GM18508 (cell line): ENCODE measurements around the gene SLC22A4.

Experiments
- ATAC-seq: cut with Tn5 transposase; IDR thresholded peaks from one replicate; pipeline ENCODE4 v1.9.1; 2021; ENCODE audit warnings: moderate number of reproducible peaks; ENCODE audit not compliant: insufficient read depth, unreplicated experiment

Gene SLC22A4

GRCh38 chr5:132293992-132294727 is at the start of gene SLC22A4:
Gene SLC22A4, plus strand, starts transcription at chr5:132294394. Its CDS starts 223 bp downstream, at chr5:132294617.
- ATAC-seq = no peak

GRCh38 chr5:132245593-132245992 is 48.6 kb upstream of the SLC22A4 start:
- ATAC-seq = no peak

GRCh38 chr5:132246806-132247205 is 47.4 kb upstream of the SLC22A4 start:
- no peak for ATAC-seq

- no peak for ATAC-seq
Observed at GRCh38 chr5:132250547-132250946, 43.6 kb upstream of the SLC22A4 start.

- ATAC-seq = no peak
Observed at GRCh38 chr5:132251220-132251725, 42.9 kb upstream of the SLC22A4 start.

- ATAC-seq = no peak
Observed at GRCh38 chr5:132253008-132253441, 41.2 kb upstream of the SLC22A4 start.

GRCh38 chr5:132253452-132254320 is 40.5 kb upstream of the SLC22A4 start:
- no peak for ATAC-seq

- no peak for ATAC-seq
Observed at GRCh38 chr5:132254321-132254977, 39.7 kb upstream of the SLC22A4 start.

GRCh38 chr5:132256086-132256782 is 38.0 kb upstream of the SLC22A4 start:
- ATAC-seq = no peak

GRCh38 chr5:132256783-132257130 is 37.4 kb upstream of the SLC22A4 start:
- ATAC-seq = no peak

GRCh38 chr5:132257131-132258101 is 36.8 kb upstream of the SLC22A4 start, which contains the start of gene PDLIM4:
Gene PDLIM4, plus strand, starts transcription at chr5:132257696. Its CDS starts 39 bp downstream, at chr5:132257735.
- no peak for ATAC-seq

GRCh38 chr5:132258102-132259068 is 35.8 kb upstream of the SLC22A4 start:
- no peak for ATAC-seq

GRCh38 chr5:132259069-132259851 is 34.9 kb upstream of the SLC22A4 start:
- no peak for ATAC-seq

GRCh38 chr5:132260051-132260450 is 34.1 kb upstream of the SLC22A4 start:
- no peak for ATAC-seq

- ATAC-seq = no peak
Observed at GRCh38 chr5:132260714-132261551, 33.3 kb upstream of the SLC22A4 start.
